Activated CD8-positive, alpha-beta memory T cell treated with anti-CD3 and anti-CD28 coated beads for 36 hours (primary cell): ENCODE results near the gene SORBS1. TPM values are rescaled to one million over a fixed set of nuclear protein-coding genes. Genes with fewer than 3 reads are reported as not detected.

Experiments
- CTCF ChIA-PET: fragments of 350-600 bp; sonication (Branson Sonifier 250); formaldehyde crosslinking; loops from one replicate; lab custom pipeline; 2021; ENCODE audit warnings: antibody characterized with exemption; lab: Charles Lee
- POLR2A ChIA-PET: fragments of 350-600 bp; sonication (Branson Sonifier 250); formaldehyde crosslinking; loops from one replicate; lab custom pipeline; 2021; ENCODE audit warnings: antibody characterized with exemption; lab: Charles Lee
- total RNA-seq, 2 experiments: library from RNA; stranded (reverse); gene quantifications; one replicate each; pipeline ENCODE4 v1.2.3, GENCODE V29; 2021

The SORBS1 gene
- total RNA-seq, 2 experiments from 2014 or later, result 0.95 to 0.96 TPM

DNA sequence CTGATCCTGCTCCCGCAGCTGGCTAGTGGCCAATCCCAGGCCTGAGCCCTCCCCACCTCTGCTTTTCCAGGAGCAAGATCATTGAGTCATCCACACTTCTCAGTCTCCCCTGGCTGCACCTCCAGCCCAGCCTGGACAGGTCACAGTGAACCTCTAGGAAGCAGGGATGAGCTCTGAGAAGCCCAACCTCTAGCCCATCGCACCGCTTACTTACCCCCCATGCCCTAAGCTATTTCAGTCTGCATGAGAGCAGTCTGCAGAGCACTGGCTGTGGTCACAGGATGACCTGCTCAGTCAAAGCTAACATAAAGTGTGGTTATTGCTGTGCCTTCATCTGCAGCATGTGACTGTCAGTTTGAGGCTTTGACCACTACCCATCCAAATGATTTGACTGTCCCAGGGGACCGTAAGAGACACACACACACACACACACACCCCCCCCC lies 129.2 kb downstream of the SORBS1 start:
- POLR2A ChIA-PET, result no interaction called here
- CTCF ChIA-PET, result interaction anchor here (1.1 to 2.4 kb wide), 4 partner anchors 14 to 170 kb away, joined by 3 to 7 read pairs (median 4); no protein-coding TSS in a partner anchor

DNA sequence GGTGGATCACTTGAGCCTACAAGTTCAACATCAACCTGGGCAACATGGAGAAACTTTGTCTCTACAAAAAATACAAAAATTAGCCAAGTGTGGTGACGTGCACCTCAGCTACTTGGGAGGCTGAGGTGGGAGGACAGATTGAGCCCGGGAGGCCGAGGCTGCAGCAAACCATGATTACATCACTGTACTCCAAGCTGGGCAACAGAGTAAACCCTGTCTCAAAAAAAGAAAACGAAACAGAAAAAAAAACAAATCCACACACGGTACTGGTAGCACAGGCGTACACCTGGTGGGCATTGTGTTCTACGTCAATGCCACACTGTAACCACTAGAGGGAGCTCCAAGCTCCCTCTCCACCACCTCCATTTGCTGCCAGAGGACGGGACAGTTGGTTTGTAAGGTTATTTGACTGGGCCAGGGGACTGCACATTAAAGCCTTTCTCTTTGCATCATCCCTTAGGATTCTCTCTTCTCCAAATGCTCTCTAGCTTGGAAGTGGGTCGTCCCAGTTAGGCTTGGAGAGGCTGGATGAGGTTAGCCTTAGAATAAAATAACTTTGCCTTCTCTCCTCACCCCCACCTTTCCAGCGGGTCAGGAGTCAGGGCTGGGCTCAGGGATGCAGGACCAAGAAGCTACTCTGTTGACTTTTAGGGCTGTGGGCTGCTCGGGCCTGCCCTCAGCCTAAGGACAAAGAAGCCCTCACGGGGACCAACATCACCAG lies 130.8 kb downstream of the SORBS1 start:
- POLR2A ChIA-PET, result no interaction called here
- CTCF ChIA-PET, result interaction anchor here (0.7 to 3.2 kb wide), 15 partner anchors 9 to 804 kb away, joined by 3 to 29 read pairs (median 5); no protein-coding TSS in a partner anchor

DNA sequence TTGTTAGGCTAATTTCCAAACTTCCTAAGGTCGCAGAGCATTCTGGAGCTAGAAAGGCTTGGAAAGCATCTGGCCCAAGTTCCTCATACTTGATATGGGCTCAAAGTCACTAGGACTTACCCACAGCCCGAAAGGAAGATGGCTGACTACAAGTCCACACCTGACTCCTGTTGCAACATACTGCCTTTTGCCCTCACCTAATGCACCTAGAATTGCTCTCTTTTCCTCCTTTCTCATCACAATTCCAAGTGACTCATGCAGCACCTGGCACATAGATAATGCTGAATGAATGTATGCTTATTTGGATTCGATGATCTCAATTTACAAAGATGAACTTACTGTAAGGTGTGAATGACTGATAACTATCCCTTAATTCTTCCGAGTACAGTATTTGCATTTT lies 131.5 kb downstream of the SORBS1 start:
- ChIA-PET POLR2A (no interaction called here), CTCF (interaction anchor here (0.7 to 3.2 kb wide), 11 partner anchors 9 to 803 kb away, joined by 3 to 29 read pairs (median 8); no protein-coding TSS in a partner anchor)

DNA sequence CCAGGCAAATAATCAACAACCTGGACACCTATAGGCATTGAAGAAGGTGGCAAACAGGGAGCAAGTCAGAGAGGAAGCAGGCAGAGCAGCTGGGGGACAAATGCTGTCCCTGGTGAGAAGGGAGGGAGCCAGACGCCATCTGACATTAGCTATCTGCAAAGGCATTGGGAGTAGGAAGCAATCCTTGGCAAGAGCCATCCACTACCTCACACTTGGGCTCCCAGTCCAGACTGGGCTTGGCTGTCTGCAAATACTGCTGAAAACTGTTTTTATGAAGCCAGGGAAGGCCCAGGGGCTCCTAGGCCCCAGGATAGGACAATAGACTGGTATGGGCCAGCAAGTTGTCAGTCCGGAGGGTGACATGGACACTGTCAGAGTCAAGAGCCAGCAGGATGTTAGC lies 132.5 kb downstream of the SORBS1 start:
- POLR2A ChIA-PET, result no interaction called here
- CTCF ChIA-PET, result interaction anchor here (2.8 to 3.2 kb wide), 2 partner anchors 17 to 172 kb away, joined by 16 to 29 read pairs; no protein-coding TSS in a partner anchor

DNA sequence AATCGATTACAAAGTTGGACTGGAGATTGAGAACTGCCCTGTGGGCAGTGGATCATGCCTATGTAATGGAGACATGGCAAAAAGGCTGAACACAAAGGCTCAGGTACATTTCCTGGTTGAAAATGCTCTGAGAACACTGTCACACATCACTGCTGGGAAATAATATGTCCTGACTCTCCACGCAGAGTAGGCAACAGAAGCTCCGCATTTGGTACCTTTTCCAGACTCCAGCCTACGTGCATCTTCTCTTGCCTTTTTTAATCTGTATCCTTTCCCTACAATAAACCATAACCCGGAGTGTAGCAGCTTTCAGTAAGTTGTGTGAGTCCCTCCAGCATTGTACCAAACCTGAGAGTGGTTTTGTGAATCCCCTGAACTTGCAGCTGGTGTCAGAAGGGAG lies 134.7 kb downstream of the SORBS1 start:
- CTCF ChIA-PET, result interaction anchor here (1.0 kb wide), 1 partner anchor 174 kb away, joined by 5 read pairs; no protein-coding TSS in a partner anchor
- POLR2A ChIA-PET, result no interaction called here

DNA sequence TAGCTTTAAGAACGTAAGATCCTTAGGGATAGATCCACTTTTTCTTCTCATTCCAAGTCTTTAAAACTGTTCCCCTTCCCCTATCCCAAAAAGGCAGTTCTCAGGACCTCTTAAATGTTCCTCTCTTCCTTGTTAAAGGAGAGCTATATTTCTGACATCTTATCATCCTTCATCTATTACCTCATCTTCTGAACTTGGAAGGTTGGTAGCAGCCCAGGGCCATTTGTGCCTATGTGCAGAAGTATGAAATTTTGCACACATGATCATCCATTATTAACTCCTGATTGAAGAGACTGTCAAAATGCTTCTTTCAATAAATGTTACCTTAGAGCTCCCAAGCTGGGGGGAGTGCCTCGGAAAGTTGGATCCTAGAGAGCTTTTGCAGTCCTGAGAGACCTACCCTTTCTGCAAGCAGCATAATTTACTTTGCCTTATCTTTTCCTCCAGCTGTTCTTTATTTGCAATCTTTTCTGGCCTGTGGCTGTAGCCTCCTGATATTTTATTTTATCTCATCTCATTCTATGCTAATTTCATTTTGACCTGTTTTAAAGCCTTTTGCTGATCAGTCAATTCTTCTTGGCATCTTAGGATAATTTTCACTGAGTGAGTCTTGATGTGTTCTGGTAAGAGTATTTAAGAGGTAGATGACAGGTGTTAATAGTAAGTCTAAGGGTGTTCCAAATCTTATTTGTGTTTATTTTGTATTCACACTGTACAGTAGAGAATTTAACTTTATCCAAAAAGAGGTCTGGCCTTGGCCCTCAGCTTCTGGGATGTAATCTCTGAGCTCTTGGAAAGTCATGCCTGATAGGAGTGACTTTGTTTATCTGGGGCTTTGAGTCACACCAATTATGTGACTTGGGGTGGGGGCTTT lies 135.3 kb downstream of the SORBS1 start:
- ChIA-PET CTCF (interaction anchor here (0.8 to 1.0 kb wide), 3 partner anchors 62 to 180 kb away, joined by 3 to 5 read pairs (median 3); no protein-coding TSS in a partner anchor), POLR2A (no interaction called here)

DNA sequence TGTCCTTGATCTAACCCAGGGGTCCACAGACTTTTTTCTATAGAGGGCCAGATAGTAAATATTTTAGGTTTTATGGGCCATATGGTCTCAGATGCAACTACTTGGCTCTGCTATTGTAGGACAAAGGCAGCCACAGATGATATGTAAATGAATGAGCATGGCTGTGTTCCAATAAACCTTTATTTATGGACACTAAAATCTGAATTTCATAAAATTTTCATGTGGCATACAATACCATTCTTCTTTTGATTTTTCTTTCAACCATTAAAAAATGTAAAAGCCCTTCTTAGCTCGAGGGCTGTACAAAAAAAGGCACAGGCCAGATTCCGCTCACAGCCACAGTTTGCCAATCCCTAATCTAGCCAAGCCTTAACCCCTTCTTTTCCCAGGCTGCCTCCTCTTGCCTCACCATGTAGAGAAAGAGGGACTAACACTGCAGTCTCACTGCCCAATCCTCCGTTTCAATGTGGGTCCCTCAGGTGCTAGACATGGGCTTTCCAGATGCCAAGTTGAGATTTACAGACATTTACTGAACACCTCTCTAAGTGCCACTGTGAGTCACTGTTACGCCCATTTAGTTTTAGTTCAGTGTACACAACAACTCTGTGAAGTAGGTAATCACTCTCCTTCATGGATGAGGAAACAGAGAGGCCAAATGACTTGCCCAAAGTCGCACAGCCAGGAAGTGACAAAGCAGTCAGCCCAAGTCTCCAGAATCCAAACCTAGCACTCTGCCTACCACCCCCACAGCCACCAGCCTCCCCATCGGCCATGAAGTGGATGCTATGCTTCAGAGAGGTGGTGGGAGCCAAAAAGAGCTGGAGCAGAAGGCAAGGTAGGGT lies 137.8 kb downstream of the SORBS1 start:
- CTCF ChIA-PET, result no interaction called here
- POLR2A ChIA-PET, result no interaction called here

DNA sequence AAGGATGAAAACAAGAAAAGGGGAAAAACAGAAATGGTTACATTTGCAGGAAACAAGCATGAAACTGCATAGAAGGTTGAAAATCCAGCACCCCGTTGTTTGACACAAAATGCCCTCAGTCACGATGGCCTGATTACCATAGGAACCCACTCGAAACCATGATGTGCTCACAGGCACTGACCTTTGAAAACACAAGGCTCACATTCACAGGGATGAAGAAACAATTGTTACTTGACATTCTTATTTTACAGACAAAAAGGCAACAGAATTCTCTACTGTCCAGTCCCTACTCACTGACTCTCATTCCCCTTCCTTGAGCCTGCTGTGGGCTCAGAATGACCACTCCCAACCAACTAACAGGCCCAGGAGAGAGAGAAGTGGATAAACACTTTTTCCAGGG lies 138.9 kb downstream of the SORBS1 start:
- POLR2A ChIA-PET, result no interaction called here
- CTCF ChIA-PET, result interaction anchor here (1.4 kb wide), 1 partner anchor 16 kb away, joined by 3 read pairs; no protein-coding TSS in a partner anchor

DNA sequence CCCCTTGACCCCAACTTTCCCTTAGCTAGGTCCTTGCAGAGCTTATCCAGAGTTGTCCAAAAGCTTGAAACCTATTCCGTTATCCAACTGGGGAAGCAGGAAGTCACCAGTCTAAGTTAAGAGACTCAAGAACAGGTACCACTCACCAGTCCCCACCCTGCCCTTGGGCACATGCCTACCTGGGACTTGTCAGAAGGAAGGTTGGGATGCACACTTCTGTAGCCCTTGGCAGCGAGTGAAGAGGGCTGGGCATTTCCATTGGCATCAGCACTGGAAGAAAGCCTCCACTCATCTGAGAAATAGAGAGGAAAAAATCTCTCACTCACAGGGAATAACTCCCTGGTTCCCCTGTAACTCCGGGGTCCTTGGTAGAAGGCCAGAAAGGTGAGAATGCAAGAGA lies 139.4 kb downstream of the SORBS1 start:
- ChIA-PET CTCF (interaction anchor here (1.4 to 1.8 kb wide), 2 partner anchors 9 to 15 kb away, joined by 3 to 5 read pairs; no protein-coding TSS in a partner anchor), POLR2A (no interaction called here)

DNA sequence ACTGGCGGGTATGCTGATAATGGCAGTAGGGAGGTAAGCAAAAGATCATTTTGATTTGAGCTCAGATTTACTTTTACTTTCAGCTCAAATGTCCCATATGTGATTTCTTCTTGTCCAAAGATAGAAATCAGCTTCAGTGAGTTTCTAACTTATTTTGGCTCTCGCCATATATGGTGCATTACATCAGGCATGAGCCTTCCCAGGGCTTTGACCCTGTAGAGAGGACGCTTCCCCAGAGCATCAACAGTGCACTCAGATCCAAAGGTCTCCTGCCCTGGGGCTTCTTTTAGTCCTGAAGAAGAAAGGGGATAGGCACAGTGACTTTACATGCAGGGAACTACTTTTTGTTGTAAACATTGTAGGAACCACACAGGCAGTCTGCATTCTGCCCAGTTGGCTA lies 141.8 kb downstream of the SORBS1 start:
- ChIA-PET CTCF (interaction anchor here (0.6 kb wide), 1 partner anchor 15 kb away, joined by 3 read pairs; no protein-coding TSS in a partner anchor), POLR2A (no interaction called here)

DNA sequence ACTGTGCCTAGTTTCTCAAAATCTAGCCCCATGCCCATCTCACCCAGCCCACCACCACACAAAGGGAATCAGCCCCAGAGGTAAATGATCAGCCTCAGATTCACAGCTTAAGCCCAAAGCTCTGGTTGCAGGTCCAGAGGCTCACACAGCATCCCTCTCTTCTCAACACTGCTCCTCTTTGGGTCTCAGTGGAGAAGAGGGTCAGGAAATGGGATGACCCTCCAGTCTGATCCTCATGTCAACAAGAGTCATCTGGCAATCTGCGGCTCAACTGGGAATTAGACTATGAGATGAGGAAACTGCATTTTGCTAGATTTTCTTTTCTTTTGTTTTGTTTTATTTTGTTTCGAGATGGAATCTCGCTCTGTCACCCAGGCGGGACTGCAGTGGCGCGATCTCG lies 144.2 kb downstream of the SORBS1 start:
- ChIA-PET POLR2A (no interaction called here), CTCF (no interaction called here)

DNA sequence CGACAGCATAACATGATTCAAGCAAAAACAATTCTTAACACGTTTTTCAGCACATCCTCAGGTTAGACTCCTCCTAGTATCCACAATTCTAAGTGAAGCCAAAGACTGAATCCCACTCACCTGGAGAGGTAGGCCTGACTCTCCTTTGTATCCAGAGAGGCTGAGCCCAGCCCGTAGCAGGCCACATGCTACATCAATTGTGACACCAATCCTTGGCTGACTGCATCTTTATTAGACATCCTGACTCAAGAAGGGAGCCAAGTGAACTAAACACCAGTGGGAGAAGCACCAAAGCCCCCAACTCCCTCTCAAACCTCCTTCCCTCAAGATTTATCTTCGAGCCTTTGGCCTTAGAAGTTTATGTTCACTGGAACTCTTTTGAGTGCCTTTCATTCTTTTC lies 144.9 kb downstream of the SORBS1 start:
- POLR2A ChIA-PET, result no interaction called here
- CTCF ChIA-PET, result no interaction called here

DNA sequence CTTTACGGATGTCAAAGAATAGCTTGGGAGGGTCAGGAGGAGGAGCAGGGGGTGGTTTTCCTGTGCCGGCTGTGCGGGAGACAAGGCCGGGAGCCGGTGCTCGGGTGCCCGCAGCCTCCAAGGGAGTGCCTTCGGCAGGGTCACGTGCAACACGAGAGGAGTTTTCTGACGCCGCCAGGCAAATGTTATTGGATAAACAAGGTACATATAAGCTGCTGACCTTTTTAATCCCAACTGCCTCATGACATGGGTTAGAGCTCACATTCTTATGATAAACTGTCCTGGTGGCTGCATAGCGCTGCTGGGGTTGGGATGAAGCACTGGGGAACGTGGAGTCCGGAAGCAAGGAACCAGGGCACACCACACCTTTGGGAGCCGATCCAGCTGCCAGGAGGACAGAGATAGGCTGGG lies 145.5 kb downstream of the SORBS1 start:
- ChIA-PET CTCF (no interaction called here), POLR2A (no interaction called here)

DNA sequence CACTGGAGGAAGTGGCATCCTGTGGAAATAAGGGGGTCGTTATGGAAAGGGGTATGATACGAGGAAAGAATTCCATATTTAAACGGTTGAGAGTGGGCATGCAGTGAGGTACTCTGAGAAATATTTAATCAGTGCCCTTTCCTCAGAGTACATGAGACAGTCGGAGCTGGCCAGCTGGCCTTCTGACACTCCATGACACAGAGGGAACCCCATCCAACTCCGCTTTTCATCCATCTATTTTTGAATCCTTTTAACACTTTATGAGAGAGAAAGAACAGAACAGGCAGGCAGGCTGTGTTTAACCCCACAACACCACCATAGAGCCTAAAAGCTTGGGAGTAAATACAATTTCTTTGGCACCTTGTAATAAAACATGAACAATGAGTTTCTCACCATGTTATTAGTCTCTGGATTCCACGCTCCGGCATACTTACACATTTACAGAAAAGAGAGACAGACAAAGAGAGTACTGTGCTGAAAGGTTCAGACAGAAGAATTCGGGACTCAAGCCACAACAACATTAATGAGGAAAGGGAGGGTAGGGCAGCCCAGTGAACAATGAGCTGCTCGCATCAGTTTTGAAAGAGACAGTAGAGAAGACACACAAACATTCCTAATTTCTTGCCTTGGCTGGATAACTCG lies 146.2 kb downstream of the SORBS1 start:
- CTCF ChIA-PET, result interaction anchor here (1.0 kb wide), 1 partner anchor 16 kb away, joined by 3 read pairs; no protein-coding TSS in a partner anchor
- POLR2A ChIA-PET, result no interaction called here

DNA sequence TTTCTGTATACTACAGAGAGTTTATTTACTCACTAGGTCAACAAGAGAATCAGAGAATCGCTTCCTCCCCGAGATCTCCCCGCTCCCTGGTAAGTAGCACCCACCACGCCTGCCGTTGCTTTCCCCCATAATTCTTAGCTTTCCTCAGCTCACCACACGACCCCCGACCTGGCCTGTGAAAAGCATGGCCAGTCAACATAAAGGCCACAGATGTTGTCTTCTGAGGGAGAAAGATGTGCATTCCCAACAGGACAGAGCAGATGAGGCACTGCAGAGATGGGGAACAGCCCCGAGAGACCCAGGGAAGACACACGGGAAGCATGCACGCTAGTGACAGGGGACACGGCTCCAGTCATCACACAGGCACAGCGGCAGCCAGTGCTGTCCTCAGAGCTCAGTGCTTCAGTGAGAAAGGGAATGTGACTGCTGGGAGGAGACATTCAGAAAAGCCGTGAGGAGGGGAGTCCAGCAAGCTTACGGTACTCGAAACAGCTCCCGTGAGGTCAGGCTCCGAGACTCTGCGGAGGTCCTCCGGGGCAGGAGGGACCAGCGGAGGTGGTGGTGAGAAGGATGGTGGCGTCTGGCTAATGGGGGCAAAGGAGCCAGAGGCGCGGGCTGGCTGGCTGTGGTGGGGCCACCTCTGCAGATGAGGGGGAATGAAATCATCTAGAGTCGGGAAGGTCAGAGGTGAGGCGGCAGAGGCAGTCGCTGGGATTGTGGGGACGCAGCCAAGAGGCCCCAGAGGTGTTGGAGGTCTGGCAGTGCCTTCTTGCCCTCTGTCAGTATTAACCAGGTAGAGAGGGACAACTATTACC lies 146.9 kb downstream of the SORBS1 start:
- ChIA-PET CTCF (interaction anchor here (1.0 kb wide), 1 partner anchor 16 kb away, joined by 3 read pairs; no protein-coding TSS in a partner anchor), POLR2A (no interaction called here)

DNA sequence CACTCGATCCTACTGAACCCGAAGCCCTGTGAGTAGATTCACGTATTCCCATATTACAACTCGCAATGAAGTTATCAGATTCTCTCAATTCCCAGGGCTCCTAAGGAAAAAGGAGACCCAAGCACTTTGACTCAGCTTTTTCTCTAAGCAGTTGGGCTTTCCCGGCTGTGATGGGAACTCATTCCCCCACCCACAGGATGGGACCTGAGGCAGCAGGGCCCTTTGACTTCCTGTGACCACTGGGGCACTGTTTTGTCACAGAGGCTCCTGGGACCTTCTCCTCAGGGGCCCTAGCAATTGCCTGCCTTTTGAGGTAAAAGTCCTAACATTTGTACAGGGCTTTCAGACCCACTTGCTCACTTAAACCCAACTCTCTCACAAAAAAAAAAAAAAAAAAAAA lies 147.6 kb downstream of the SORBS1 start:
- CTCF ChIA-PET, result no interaction called here
- POLR2A ChIA-PET, result no interaction called here

DNA sequence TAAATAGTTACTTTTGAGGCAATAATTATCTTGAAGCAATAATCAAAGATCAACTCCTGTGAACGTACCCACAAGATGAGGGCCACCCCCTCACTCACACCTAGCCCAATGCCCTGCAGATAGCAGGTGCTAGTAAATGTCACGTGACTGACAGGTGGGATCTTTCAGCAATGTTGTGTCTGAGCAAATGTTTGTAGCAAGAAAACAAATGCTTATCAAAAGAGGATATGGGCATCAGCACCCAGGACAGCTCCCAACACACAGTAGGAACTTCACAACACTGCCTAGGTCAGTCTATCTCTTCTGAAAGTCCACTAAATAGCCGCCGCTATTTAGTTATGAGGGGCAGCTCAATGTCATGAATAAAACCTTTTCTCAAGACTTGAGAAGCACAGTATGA lies 149.5 kb downstream of the SORBS1 start:
- POLR2A ChIA-PET, result no interaction called here

More for the DNA sequence above, 149.5 kb downstream of the SORBS1 start:
- CTCF ChIA-PET, result no interaction called here
